ENCODE measurements around the gene KARS1.

Gene KARS1

GRCh38 chr16:75618780-75619179, 28.7 kb downstream of the KARS1 start:
- no peak overlapping the region for H3K4me3 ChIP-seq (ENCODE audit: low read depth, low read length)
- no peak for DNase-seq (ENCODE audit: low read depth)
- no peak for TF ChIP-seq CTCF (conservative IDR thresholded peaks at IDR 0.05; ENCODE audit: low read depth, low read length)

- DNase-seq (ENCODE audit: low read depth): no peak
Observed at GRCh38 chr16:75617121-75617520, 30.3 kb downstream of the KARS1 start.

GRCh38 chr16:75616521-75617010, 30.9 kb downstream of the KARS1 start:
- DNase-seq (ENCODE audit: low read depth): no peak
- TF ChIP-seq CTCF (conservative IDR thresholded peaks at IDR 0.05; ENCODE audit: low read depth, low read length): no peak
- no peak overlapping the region for H3K4me3 ChIP-seq (ENCODE audit: low read depth, low read length)

More at GRCh38 chr16:75617121-75617520, 30.3 kb downstream of the KARS1 start:
- TF ChIP-seq CTCF (conservative IDR thresholded peaks at IDR 0.05; ENCODE audit: low read depth, low read length): no peak
- H3K4me3 ChIP-seq (ENCODE audit: low read depth, low read length): no peak overlapping the region

GRCh38 chr16:75615619-75616018, 31.8 kb downstream of the KARS1 start:
- no peak for DNase-seq (ENCODE audit: low read depth)

GRCh38 chr16:75614066-75614897, 33.2 kb downstream of the KARS1 start:
- peak; percentile 90 for DNase-seq (ENCODE audit: low read depth)
- no peak overlapping the region for H3K4me3 ChIP-seq (ENCODE audit: low read depth, low read length)
- no peak for TF ChIP-seq CTCF (conservative IDR thresholded peaks at IDR 0.05; ENCODE audit: low read depth, low read length)

More at GRCh38 chr16:75615619-75616018, 31.8 kb downstream of the KARS1 start:
- no peak overlapping the region for H3K4me3 ChIP-seq (ENCODE audit: low read depth, low read length)
- no peak for TF ChIP-seq CTCF (conservative IDR thresholded peaks at IDR 0.05; ENCODE audit: low read depth, low read length)

GRCh38 chr16:75606507-75606906, 41.0 kb downstream of the KARS1 start:
- DNase-seq (ENCODE audit: low read depth): no peak
- H3K4me3 ChIP-seq (ENCODE audit: low read depth, low read length): no peak overlapping the region
- TF ChIP-seq CTCF (conservative IDR thresholded peaks at IDR 0.05; ENCODE audit: low read depth, low read length): no peak

- H3K4me3 ChIP-seq (ENCODE audit: low read depth, low read length): no peak overlapping the region
- TF ChIP-seq CTCF (conservative IDR thresholded peaks at IDR 0.05; ENCODE audit: low read depth, low read length): no peak
- no peak for DNase-seq (ENCODE audit: low read depth)
Observed at GRCh38 chr16:75603241-75603640, 44.2 kb downstream of the KARS1 start.
